HepG2 (cell line): ENCODE measurements around the gene SLC25A11. TPM values are rescaled to one million over a fixed set of nuclear protein-coding genes. Genes with fewer than 3 reads are reported as not detected.

Experiments
- CBX5 ChIP-seq: sonication (generic); formaldehyde crosslinking; IDR thresholded peaks from 2 replicates; pipeline ENCODE4 v1.4.0; 2020; ENCODE audit warnings: missing genetic modification reagents, borderline replicate concordance
- EP300 ChIP-seq, 3 experiments: sonication (generic) in 1 of 3; formaldehyde crosslinking in 1 of 3; IDR thresholded peaks; 2 replicates each; pipeline versions ENCODE4 v1.5.1 to v1.6.1; 2011 to 2020; ENCODE audit warnings: low read depth in 2 of 3, low read length in 2 of 3, borderline replicate concordance in 1 of 3, improper control_type of control experiment in 1 of 3, mild to moderate bottlenecking in 1 of 3, missing genetic modification reagents in 1 of 3, moderate library complexity in 1 of 3
- KDM5A ChIP-seq: fragments of 200-600 bp; sonication (generic); IDR thresholded peaks from 2 replicates; pipeline ENCODE4 v1.7.0; 2018; ENCODE audit warnings: antibody characterized with exemption, mild to moderate bottlenecking, low read length, borderline replicate concordance
- NCOA5 ChIP-seq: sonication (generic); formaldehyde crosslinking; IDR thresholded peaks from 2 replicates; pipeline ENCODE4 v1.4.0; 2020; ENCODE audit warnings: missing genetic modification reagents
- POGK ChIP-seq: sonication (generic); formaldehyde crosslinking; conservative IDR thresholded peaks from 2 replicates; pipeline ENCODE4 v1.8.0; 2022; ENCODE audit warnings: mild to moderate bottlenecking, moderate library complexity, missing genetic modification reagents
- TP53 ChIP-seq: sonication (generic); formaldehyde crosslinking; conservative IDR thresholded peaks from 2 replicates; pipeline ENCODE4 v1.4.0; 2020; ENCODE audit warnings: missing genetic modification reagents
- ZNF570 ChIP-seq: sonication (generic); formaldehyde crosslinking; IDR thresholded peaks from 2 replicates; pipeline ENCODE4 v1.4.0; 2020; ENCODE audit warnings: mild to moderate bottlenecking, missing genetic modification reagents, borderline replicate concordance
- ZNF646 ChIP-seq: sonication (generic); formaldehyde crosslinking; IDR thresholded peaks from 2 replicates; pipeline ENCODE4 v1.9.0; 2021; ENCODE audit warnings: mild to moderate bottlenecking, missing genetic modification reagents
- ZNF780A ChIP-seq: sonication (generic); formaldehyde crosslinking; IDR thresholded peaks from 2 replicates; pipeline ENCODE4 v1.8.0; 2022; ENCODE audit warnings: mild to moderate bottlenecking, missing genetic modification reagents, moderate library complexity
- ZSCAN31 ChIP-seq: sonication (generic); formaldehyde crosslinking; IDR thresholded peaks from 2 replicates; pipeline ENCODE4 v1.5.0; 2020; ENCODE audit warnings: low read depth, mild to moderate bottlenecking, missing genetic modification reagents
- polyA plus RNA-seq, 8 experiments: library from polyadenylated mRNA; depleted of rRNA in 3 of 8; stranded (reverse) in 7 of 8; unstranded in 1 of 8; fragments of >200 nt; fragmentation: Illumina TruSeq in 4 of 8; extraction: Trizol in 4 of 8; gene quantifications; 2 replicates each; pipeline versions ENCODE4 v1.2.1 to v1.2.3, GENCODE V29; 2011 to 2016; ENCODE audit warnings: low read depth in 4 of 8, missing spikeins in 1 of 8, mixed read lengths in 1 of 8; ENCODE audit not compliant: insufficient read depth in 1 of 8
- total RNA-seq, 5 experiments: library from RNA; depleted of rRNA; stranded (reverse); fragments of >200 nt; fragmentation: Illumina TruSeq; extraction: Trizol; gene quantifications; 2 replicates each; pipeline ENCODE4 v1.2.3, GENCODE V29; 2016; ENCODE audit warnings: low read depth in 1 of 5

SLC25A11 gene
- total and polyA plus RNA-seq, 2 of the 13 experiments (the other 11 are each of a cell fraction or from before 2014, with no cell fraction given), result 35.4 to 47.2 TPM

- TF ChIP-seq ZSCAN31 (CRISPR knock-in tag) (peak; percentile 29; the same call in 1 of the 2 replicates), ZNF646 (CRISPR knock-in tag) (no peak), POGK (no peak), ZNF780A (CRISPR knock-in tag) (0 out of 2 replicates have a peak, but pooled peaks have one; percentile 34), ZNF570 (no peak), CBX5 (no peak), TP53 (CRISPR knock-in tag) (no peak), KDM5A (peak; percentile 53; the same call in 1 of the 2 replicates), NCOA5 (CRISPR knock-in tag) (no peak), EP300 (IDR thresholded peaks at IDR 0.05; ENCODE audit: low read depth in 2 of 2, low read length in 2 of 2) (peak in 1 of 2 experiments; percentile 3; a peak in 1 of 4 replicates), EP300 (CRISPR knock-in tag; IDR thresholded peaks at IDR 0.05; ENCODE audit: borderline replicate concordance) (0 out of 2 replicates have a peak, but pooled peaks have one; percentile 13)
Observed at GRCh38 chr17:4967539-4968485, 28.0 kb upstream of the SLC25A11 start, which contains the start of gene SPAG7 (continued).
